NCI-H2029 (cell line): ENCODE results near the gene GBA3.

ENCODE experiments used
- DNase-seq: peaks from one replicate; lab custom pipeline; 2025; lab: John Stamatoyannopoulos, UW

Gene GBA3

DNA sequence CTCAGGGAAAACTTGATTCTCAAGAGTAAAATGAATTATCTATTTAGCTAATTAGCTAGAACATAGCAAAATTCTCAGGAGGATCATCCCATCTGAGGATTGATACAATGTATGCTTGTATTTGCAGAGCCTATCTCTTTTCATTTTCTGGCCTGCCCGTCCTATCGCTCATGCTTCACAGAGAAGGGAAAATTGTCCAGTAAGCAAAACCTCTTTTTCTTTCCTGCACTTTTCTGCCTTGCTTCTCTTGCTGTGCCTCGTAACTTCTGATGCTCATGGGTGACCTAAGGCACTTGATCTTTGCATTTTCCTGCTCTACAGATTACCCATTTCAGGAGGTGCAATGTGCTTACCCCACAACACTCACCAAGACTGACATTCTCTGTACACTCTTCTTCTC is 88.1 kb downstream of the GBA3 start:
- no peak for DNase-seq

- DNase-seq: no peak
Observed at GRCh38 chr4:22787753-22788375, 95.1 kb downstream of the GBA3 start.

DNA sequence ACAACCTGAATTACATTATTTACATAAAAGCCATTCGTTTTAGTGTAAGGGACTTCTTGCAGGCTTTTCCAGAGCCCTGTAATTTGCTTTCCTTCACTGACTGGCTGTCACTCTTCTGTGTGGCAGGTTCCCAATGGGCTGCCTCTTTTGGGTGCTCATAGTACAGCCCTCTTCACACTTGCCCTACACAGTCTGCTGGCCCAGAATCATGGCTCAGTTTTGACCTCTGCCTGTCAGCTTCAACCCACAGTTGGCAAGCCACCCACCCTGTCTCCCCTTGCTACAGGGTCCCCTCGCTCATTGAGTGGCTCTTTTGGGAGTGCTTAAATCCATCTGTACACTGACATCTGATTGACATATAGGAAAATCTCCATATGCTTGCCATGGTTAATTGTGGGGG is 97.9 kb downstream of the GBA3 start:
- DNase-seq: no peak

GRCh38 chr4:22794732-22795131 is 102.0 kb downstream of the GBA3 start:
- DNase-seq: no peak

DNA sequence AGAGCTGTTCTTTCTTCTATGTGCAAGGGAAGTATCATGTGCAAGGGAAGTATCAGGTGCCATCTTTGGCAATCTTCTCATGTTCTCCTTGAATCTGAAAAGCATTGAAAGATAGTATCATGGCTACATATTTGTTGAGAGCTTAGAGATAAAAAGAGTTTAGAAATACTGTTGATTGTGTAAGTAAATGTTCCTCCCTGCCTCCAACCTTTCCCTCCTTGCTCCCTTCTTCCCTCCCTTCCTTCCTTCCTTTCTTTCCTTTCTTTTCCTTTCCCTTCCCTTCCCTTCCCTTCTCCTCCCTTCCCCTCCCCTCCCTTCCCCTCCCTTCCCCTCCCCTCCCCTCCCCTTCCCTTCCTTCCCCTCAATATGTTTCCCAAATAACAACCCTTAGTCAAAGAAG is 108.7 kb downstream of the GBA3 start:
- no peak for DNase-seq

GRCh38 chr4:22802876-22803275 is 110.1 kb downstream of the GBA3 start:
- DNase-seq: no peak

DNA sequence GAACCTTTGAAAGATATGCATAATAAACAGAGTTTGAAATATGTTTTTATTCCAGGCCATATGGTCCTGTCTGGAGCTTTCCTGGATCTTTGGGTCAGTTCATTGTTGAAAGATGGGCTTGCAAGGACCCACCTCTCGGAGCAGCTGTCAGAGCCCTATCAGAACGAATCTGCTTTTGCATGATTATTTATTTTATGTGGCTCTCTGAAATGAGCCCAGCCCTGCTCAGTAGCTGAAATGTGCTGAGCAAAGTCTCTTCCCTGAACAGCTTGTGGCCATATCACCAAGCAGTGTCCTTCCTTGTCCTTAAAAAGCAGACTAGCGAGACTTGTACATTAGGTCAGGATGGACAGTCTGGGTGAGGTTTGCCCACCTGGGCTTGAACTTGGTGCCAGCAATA is 110.8 kb downstream of the GBA3 start:
- no peak for DNase-seq

DNA sequence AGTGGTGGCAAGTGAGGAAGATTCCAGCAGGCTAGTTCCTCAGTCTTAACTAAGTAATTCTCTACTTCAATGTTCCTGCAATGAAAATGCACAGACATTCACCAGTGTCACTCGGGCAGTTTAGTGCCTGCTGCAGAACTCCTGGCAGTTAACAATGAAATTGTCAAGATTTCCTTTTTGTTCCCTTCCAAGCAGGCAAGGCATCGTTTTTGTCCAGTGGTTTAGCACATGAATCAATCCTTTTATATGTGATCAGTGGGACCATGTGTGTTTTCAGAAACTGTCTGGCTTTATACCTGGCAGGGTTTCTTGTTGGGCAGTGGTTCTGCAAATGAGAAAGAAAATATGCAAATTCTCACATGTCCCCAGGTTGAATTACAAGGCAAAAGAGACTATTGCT is 122.2 kb downstream of the GBA3 start:
- no peak for DNase-seq

DNA sequence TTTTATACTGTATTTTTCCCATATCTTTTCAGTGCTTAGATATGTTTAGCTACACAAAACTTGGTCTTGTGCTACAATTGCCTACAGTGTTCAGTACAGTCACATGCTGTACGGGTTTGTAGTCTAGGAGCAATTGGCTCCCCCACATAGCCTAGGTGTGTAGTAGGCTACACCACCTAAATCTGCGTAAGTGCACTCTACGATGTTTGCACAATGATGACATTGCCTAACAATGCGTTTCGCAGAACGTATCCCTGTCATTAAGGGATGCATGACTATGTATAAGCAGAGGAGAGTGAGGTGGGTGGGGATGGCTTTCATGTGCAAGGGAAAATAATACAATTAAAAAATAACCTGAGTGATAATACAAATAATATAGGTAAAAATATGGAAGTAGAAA is 131.4 kb downstream of the GBA3 start:
- no peak for DNase-seq

GRCh38 chr4:22842360-22843018 is 149.8 kb downstream of the GBA3 start:
- DNase-seq: no peak

- no peak for DNase-seq
Observed at GRCh38 chr4:22848332-22848731, 155.6 kb downstream of the GBA3 start.

- no peak for DNase-seq
Observed at GRCh38 chr4:22850055-22850454, 157.3 kb downstream of the GBA3 start.

- DNase-seq: no peak
Observed at GRCh38 chr4:22850630-22851029, 157.9 kb downstream of the GBA3 start.

DNA sequence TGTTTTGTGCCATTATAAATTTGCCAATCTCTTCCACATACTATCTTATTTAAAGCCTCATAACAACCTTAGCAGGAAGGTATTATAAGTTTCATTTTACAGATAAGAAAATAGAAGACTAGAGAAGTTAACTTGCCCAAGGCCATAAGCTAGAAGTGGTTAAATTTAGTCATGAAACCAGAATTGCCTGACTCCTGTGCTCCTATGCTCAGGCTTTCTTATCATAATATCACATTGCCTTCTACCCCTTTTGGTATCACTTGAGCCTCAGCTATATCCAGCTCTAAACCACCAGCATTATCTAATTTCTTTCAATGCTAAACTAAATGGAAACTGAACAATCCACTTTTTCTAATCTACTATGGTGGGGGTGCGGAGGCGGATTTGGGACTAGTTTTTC is 164.7 kb downstream of the GBA3 start:
- DNase-seq: no peak

- no peak for DNase-seq
Observed at GRCh38 chr4:22859318-22859717, 166.6 kb downstream of the GBA3 start.
